ENCODE results near the gene TLL2.

TLL2 gene

GRCh38 chr10:96436035-96436434, 77.7 kb downstream of the TLL2 start:
- no peak for DNase-seq (ENCODE audit: low read depth, low spot score)
- H3K27ac ChIP-seq = no peak overlapping the region

GRCh38 chr10:96431211-96431970, 82.3 kb downstream of the TLL2 start:
- no peak for DNase-seq (ENCODE audit: low read depth, low spot score)
- H3K27ac ChIP-seq = no peak overlapping the region

- no peak for DNase-seq (ENCODE audit: low read depth, low spot score)
- no peak overlapping the region for H3K27ac ChIP-seq
Measured at GRCh38 chr10:96427291-96427690, 86.4 kb downstream of the TLL2 start.

GRCh38 chr10:96422525-96422924, 91.2 kb downstream of the TLL2 start:
- DNase-seq (ENCODE audit: low read depth, low spot score) = no peak

GRCh38 chr10:96421995-96422394, 91.7 kb downstream of the TLL2 start:
- H3K27ac ChIP-seq = no peak overlapping the region
- no peak for DNase-seq (ENCODE audit: low read depth, low spot score)

More at GRCh38 chr10:96422525-96422924, 91.2 kb downstream of the TLL2 start:
- H3K27ac ChIP-seq = no peak overlapping the region

GRCh38 chr10:96420228-96421009, 93.3 kb downstream of the TLL2 start:
- DNase-seq (ENCODE audit: low read depth, low spot score) = no peak

GRCh38 chr10:96419351-96419750, 94.4 kb downstream of the TLL2 start:
- DNase-seq (ENCODE audit: low read depth, low spot score) = no peak
- no peak overlapping the region for H3K27ac ChIP-seq

More at GRCh38 chr10:96420228-96421009, 93.3 kb downstream of the TLL2 start:
- H3K27ac ChIP-seq = no peak overlapping the region

- no peak overlapping the region for H3K27ac ChIP-seq
- no peak for DNase-seq (ENCODE audit: low read depth, low spot score)
Measured at GRCh38 chr10:96418582-96418981, 95.1 kb downstream of the TLL2 start.

GRCh38 chr10:96417441-96417840, 96.3 kb downstream of the TLL2 start:
- no peak overlapping the region for H3K27ac ChIP-seq
- no peak for DNase-seq (ENCODE audit: low read depth, low spot score)

GRCh38 chr10:96416643-96417042, 97.1 kb downstream of the TLL2 start:
- H3K27ac ChIP-seq = no peak overlapping the region
- no peak for DNase-seq (ENCODE audit: low read depth, low spot score)

- H3K27ac ChIP-seq = no peak overlapping the region
- DNase-seq (ENCODE audit: low read depth, low spot score) = no peak
Measured at GRCh38 chr10:96415891-96416554, 97.7 kb downstream of the TLL2 start.

GRCh38 chr10:96415150-96415890, 98.4 kb downstream of the TLL2 start:
- no peak overlapping the region for H3K27ac ChIP-seq

GRCh38 chr10:96414303-96414702, 99.4 kb downstream of the TLL2 start:
- no peak overlapping the region for H3K27ac ChIP-seq
- no peak for DNase-seq (ENCODE audit: low read depth, low spot score)

More at GRCh38 chr10:96415150-96415890, 98.4 kb downstream of the TLL2 start:
- no peak for DNase-seq (ENCODE audit: low read depth, low spot score)

GRCh38 chr10:96413151-96413787, 100.5 kb downstream of the TLL2 start:
- DNase-seq (ENCODE audit: low read depth, low spot score) = no peak
- no peak overlapping the region for H3K27ac ChIP-seq

GRCh38 chr10:96411716-96412320, 101.9 kb downstream of the TLL2 start:
- no peak overlapping the region for H3K27ac ChIP-seq
- no peak for DNase-seq (ENCODE audit: low read depth, low spot score)

GRCh38 chr10:96410296-96410695, 103.4 kb downstream of the TLL2 start:
- no peak overlapping the region for H3K27ac ChIP-seq
- no peak for DNase-seq (ENCODE audit: low read depth, low spot score)

- H3K27ac ChIP-seq = no peak overlapping the region
- DNase-seq (ENCODE audit: low read depth, low spot score) = no peak
Measured at GRCh38 chr10:96408201-96408600, 105.5 kb downstream of the TLL2 start.

- H3K27ac ChIP-seq = no peak overlapping the region
- no peak for DNase-seq (ENCODE audit: low read depth, low spot score)
Measured at GRCh38 chr10:96407560-96408069, 106.1 kb downstream of the TLL2 start.

- no peak overlapping the region for H3K27ac ChIP-seq
- DNase-seq (ENCODE audit: low read depth, low spot score) = no peak
Measured at GRCh38 chr10:96406091-96406490, 107.6 kb downstream of the TLL2 start.

Measured in epithelial cell of prostate (primary cell).